Loucy (cell line): Measurements from ENCODE around the gene RPS6KA2.

Source experiments
- EZH2phosphoT487 ChIP-seq: fragments of 200-600 bp; IDR thresholded peaks from 2 replicates; pipeline ENCODE4 v1.6.1; 2018; ENCODE audit warnings: antibody characterized with exemption, mild to moderate bottlenecking, moderate library complexity, borderline replicate concordance
- TF ChIP-seq, protein P1 (sequence below): fragments of 200-600 bp; sonication (generic); conservative IDR thresholded peaks from 2 replicates; pipeline ENCODE4 v1.5.1; 2014; ENCODE audit warnings: mild to moderate bottlenecking, antibody characterized with exemption, low read length

DNA sequence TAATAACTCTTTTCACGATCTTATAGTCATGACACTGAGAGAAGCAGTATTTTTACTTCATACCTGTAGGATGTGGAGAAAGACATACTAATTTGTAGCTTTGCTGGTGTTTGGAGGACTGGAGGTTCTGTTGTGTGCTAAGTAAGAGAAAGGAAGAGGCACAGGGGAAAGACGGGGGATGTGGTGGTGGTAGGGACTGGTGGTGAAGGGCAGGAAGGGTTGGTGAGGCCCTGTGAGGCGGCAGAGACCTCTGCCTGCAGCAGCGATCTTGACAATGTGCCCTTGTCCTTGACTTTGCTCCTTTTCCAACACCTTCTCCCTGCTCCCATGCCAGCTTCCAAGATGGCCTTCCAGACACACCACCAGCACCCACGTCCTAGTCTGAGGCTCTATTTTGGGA lies 211.7 kb downstream of the RPS6KA2 start:
- TF ChIP-seq, protein P1, sequence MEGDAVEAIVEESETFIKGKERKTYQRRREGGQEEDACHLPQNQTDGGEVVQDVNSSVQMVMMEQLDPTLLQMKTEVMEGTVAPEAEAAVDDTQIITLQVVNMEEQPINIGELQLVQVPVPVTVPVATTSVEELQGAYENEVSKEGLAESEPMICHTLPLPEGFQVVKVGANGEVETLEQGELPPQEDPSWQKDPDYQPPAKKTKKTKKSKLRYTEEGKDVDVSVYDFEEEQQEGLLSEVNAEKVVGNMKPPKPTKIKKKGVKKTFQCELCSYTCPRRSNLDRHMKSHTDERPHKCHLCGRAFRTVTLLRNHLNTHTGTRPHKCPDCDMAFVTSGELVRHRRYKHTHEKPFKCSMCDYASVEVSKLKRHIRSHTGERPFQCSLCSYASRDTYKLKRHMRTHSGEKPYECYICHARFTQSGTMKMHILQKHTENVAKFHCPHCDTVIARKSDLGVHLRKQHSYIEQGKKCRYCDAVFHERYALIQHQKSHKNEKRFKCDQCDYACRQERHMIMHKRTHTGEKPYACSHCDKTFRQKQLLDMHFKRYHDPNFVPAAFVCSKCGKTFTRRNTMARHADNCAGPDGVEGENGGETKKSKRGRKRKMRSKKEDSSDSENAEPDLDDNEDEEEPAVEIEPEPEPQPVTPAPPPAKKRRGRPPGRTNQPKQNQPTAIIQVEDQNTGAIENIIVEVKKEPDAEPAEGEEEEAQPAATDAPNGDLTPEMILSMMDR = no peak
- no peak for TF ChIP-seq EZH2phosphoT487
